ENCODE data around the gene PHF5A.

The PHF5A gene

DNA sequence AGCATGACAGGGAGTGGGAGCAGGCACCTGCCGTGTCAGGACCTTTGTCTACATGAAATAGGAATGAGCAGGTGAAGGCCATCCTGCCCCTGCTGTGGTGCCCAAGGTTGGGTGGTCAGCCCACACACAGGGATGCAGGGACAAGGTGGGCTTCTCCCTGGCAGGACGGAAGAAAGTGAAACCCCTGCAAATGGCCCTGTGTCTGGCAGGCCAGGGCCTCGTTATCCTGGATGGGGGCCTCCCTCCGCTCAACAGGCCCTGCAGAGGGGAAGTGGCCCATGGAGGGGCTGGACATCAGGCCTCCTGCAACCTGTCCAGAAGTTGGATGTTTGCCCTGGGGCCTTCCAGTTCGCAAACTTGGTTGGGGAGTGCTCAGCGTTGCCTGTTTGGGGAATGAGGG lies 36.8 kb downstream of the PHF5A start:
- Histone ChIP-seq H3K79me2 (ENCODE audit: control insufficient read depth, low read length) (peaks cover 37% of the 10 kb centered on the region), H3K27ac (ENCODE audit: low read depth, low read length) (no peak overlapping the region), H4K20me1 (ENCODE audit: control insufficient read depth, insufficient read depth, low read depth, low read length) (0 out of 2 replicates have a peak, but pooled peaks cover 3% of the 10 kb centered on the region), H3K9me2 (replicated peaks; ENCODE audit: control insufficient read depth, low read length) (no peaks in the 10 kb centered on the region), H3K4me2 (ENCODE audit: low read length) (no peak overlapping the region), H3F3A (ENCODE audit: control insufficient read depth, insufficient read depth) (peaks cover 11% of the 10 kb centered on the region; the same call in 1 of the 2 replicates), H3K36me3 (ENCODE audit: control insufficient read depth, low read length) (peaks cover 55% of the 10 kb centered on the region), H3K9me3 (ENCODE audit: control insufficient read depth, insufficient read depth, low read length) (no peaks in the 10 kb centered on the region), H3K4me1 (ENCODE audit: control insufficient read depth, low read length) (peaks cover 4% of the 10 kb centered on the region; the same call in 1 of the 2 replicates), H3K27me3 (ENCODE audit: control insufficient read depth, low read length) (no peaks in the 10 kb centered on the region), H3K4me3 (ENCODE audit: low read length) (no peak overlapping the region)
- TF ChIP-seq CTCF (IDR thresholded peaks at IDR 0.05; ENCODE audit: low read depth, low read length, poor library complexity, severe bottlenecking) (no peak), EZH2phosphoT487 (IDR thresholded peaks at IDR 0.05; ENCODE audit: borderline replicate concordance, low read length) (no peak)

- Histone ChIP-seq H3K27me3 (ENCODE audit: control insufficient read depth, low read length) (no peaks in the 10 kb centered on the region), H3K79me2 (ENCODE audit: control insufficient read depth, low read length) (peaks cover 20% of the 10 kb centered on the region), H3K27ac (ENCODE audit: low read depth, low read length) (no peak overlapping the region), H3K9me3 (ENCODE audit: control insufficient read depth, insufficient read depth, low read length) (no peaks in the 10 kb centered on the region), H3K4me1 (ENCODE audit: control insufficient read depth, low read length) (peaks cover 4% of the 10 kb centered on the region; the same call in 1 of the 2 replicates), H3K36me3 (ENCODE audit: control insufficient read depth, low read length) (peaks cover 46% of the 10 kb centered on the region), H3K4me3 (ENCODE audit: low read length) (no peak overlapping the region), H3K4me2 (ENCODE audit: low read length) (no peak overlapping the region), H3K9me2 (replicated peaks; ENCODE audit: control insufficient read depth, low read length) (no peaks in the 10 kb centered on the region), H4K20me1 (ENCODE audit: control insufficient read depth, insufficient read depth, low read depth, low read length) (no peaks in the 10 kb centered on the region), H3F3A (ENCODE audit: control insufficient read depth, insufficient read depth) (peaks cover 13% of the 10 kb centered on the region; the same call in 1 of the 2 replicates)
- TF ChIP-seq CTCF (IDR thresholded peaks at IDR 0.05; ENCODE audit: low read depth, low read length, poor library complexity, severe bottlenecking) (no peak), EZH2phosphoT487 (IDR thresholded peaks at IDR 0.05; ENCODE audit: borderline replicate concordance, low read length) (no peak)
These were observed 38.5 kb downstream of the PHF5A start for GRCh38 chr22:41429951-41430332.

GRCh38 chr22:41429232-41429950 lies 39.1 kb downstream of the PHF5A start:
- no peak overlapping the region for H3K27ac ChIP-seq (ENCODE audit: low read depth, low read length)
- no peak overlapping the region for H3K4me3 ChIP-seq (ENCODE audit: low read length)
- no peak overlapping the region for H3K4me2 ChIP-seq (ENCODE audit: low read length)
- peaks cover 4% of the 10 kb centered on the region; the same call in 1 of the 2 replicates for H3K4me1 ChIP-seq (ENCODE audit: control insufficient read depth, low read length)
- H3K9me2 ChIP-seq (replicated peaks; ENCODE audit: control insufficient read depth, low read length): no peaks in the 10 kb centered on the region
- H3K36me3 ChIP-seq (ENCODE audit: control insufficient read depth, low read length): peaks cover 44% of the 10 kb centered on the region
- no peaks in the 10 kb centered on the region for H3K9me3 ChIP-seq (ENCODE audit: control insufficient read depth, insufficient read depth, low read length)
- H3K79me2 ChIP-seq (ENCODE audit: control insufficient read depth, low read length): peaks cover 15% of the 10 kb centered on the region
- TF ChIP-seq CTCF (IDR thresholded peaks at IDR 0.05; ENCODE audit: low read depth, low read length, poor library complexity, severe bottlenecking): no peak
- TF ChIP-seq EZH2phosphoT487 (IDR thresholded peaks at IDR 0.05; ENCODE audit: borderline replicate concordance, low read length): no peak
- H4K20me1 ChIP-seq (ENCODE audit: control insufficient read depth, insufficient read depth, low read depth, low read length): no peaks in the 10 kb centered on the region
- H3F3A ChIP-seq (ENCODE audit: control insufficient read depth, insufficient read depth): peaks cover 13% of the 10 kb centered on the region; the same call in 1 of the 2 replicates
- no peaks in the 10 kb centered on the region for H3K27me3 ChIP-seq (ENCODE audit: control insufficient read depth, low read length)

Data from DOHH2 (cell line).